Thymus (tissue), 11 donors: ENCODE measurements around the gene RBBP6. TPM values are rescaled to one million over a fixed set of nuclear protein-coding genes. Genes with fewer than 3 reads are reported as not detected.
"Not testable (repeated sequence)": the region's sequence is repeated elsewhere in the genome, so short reads cannot be mapped to it uniquely, and the experiment has no call there.

Experiments
- DNase-seq, 9 donors: peaks; one replicate each; pipeline ENCODE4 v3.0.0-alpha.2; 2013; ENCODE audit warnings: low spot score in 9 of 9, low read depth in 6 of 9, missing footprints in 1 of 9
- H3K27ac ChIP-seq, 2 donors: one replicate each; pipeline ENCODE4 v1.5.1; 2013; ENCODE audit warnings: control low read depth in 1 of 2, low read depth in 1 of 2, low read length in 1 of 2, mild to moderate bottlenecking in 1 of 2, moderate library complexity in 1 of 2
- H3K27me3 ChIP-seq, 2 donors: one replicate each; pipeline ENCODE4 v1.5.1; 2013; ENCODE audit warnings: low read length in 1 of 2; ENCODE audit not compliant: control insufficient read depth in 2 of 2, insufficient read depth in 1 of 2
- H3K36me3 ChIP-seq, 2 donors: one replicate each; pipeline ENCODE4 v1.5.1; 2013; ENCODE audit warnings: low read length in 1 of 2, mild to moderate bottlenecking in 1 of 2, moderate library complexity in 1 of 2; ENCODE audit not compliant: control insufficient read depth in 2 of 2, insufficient read depth in 2 of 2
- H3K4me1 ChIP-seq, 2 donors: one replicate each; pipeline ENCODE4 v1.5.1; 2013; ENCODE audit warnings: low read length in 2 of 2; ENCODE audit not compliant: control insufficient read depth in 2 of 2, insufficient read depth in 2 of 2
- H3K4me3 ChIP-seq, 2 donors: one replicate each; pipeline ENCODE4 v1.5.1; 2013; ENCODE audit warnings: low read length in 2 of 2, control low read depth in 1 of 2, mild to moderate bottlenecking in 1 of 2
- H3K9me3 ChIP-seq, 2 donors: one replicate each; pipeline ENCODE4 v1.5.1; 2013; ENCODE audit warnings: low read length in 1 of 2, mild to moderate bottlenecking in 1 of 2; ENCODE audit not compliant: control insufficient read depth in 2 of 2, insufficient read depth in 1 of 2
- WGBS: extraction: QIAGEN DNeasy Blood & Tissue Kit; methylation state at CpG from one replicate; pipeline ENCODE4 v1.1.7; 2013; 5-methylcytosine and 5-hydroxymethylcytosine counted together
- polyA plus RNA-seq: library from polyadenylated mRNA; stranded (reverse); fragments of 200-250 nt; gene quantifications from one replicate; pipeline ENCODE4 v1.2.3, GENCODE V29; 2013
- total RNA-seq: library from RNA; stranded (reverse); fragments of 120-200 nt; gene quantifications from one replicate; pipeline ENCODE4 v1.2.4, GENCODE V29; 2013
- donor health status: healthy.

Gene RBBP6
- total and polyA plus RNA-seq, 2 donors: 20.8 to 72.8 TPM

- Histone ChIP-seq H3K4me1 (no peaks in the 10 kb centered on the region), H3K27ac (no peak overlapping the region), H3K9me3 (no peaks in the 10 kb centered on the region), H3K27me3 (no peaks in the 10 kb centered on the region), H3K4me3 (no peak overlapping the region), H3K36me3 (no peaks in the 10 kb centered on the region)
- 95% methylated on average over 8 of the region's 8 CpGs for WGBS
- DNase-seq: no peak
Observed at GRCh38 chr16:24598777-24599437, 59.5 kb downstream of the RBBP6 start.

- 46% methylated on average over 4 of the region's 4 CpGs for WGBS
- H3K27ac ChIP-seq: no peak overlapping the region
- H3K9me3 ChIP-seq: no peaks in the 10 kb centered on the region
- no peaks in the 10 kb centered on the region for H3K4me1 ChIP-seq
- H3K36me3 ChIP-seq: no peaks in the 10 kb centered on the region
- no peak for DNase-seq
- no peak overlapping the region for H3K4me3 ChIP-seq
- peaks cover 0 to 31% of the 10 kb centered on the region in 2 donors for H3K27me3 ChIP-seq
Observed at GRCh38 chr16:24609417-24609739, 70.0 kb downstream of the RBBP6 start.

GRCh38 chr16:24609740-24610415 is 70.5 kb downstream of the RBBP6 start:
- H3K4me1 ChIP-seq: no peaks in the 10 kb centered on the region
- no peaks in the 10 kb centered on the region for H3K9me3 ChIP-seq
- no peak overlapping the region for H3K27ac ChIP-seq
- peak in 1 of 9 donors; percentile 4 for DNase-seq
- no peak overlapping the region for H3K4me3 ChIP-seq
- H3K27me3 ChIP-seq: peaks cover 0 to 31% of the 10 kb centered on the region in 2 donors
- H3K36me3 ChIP-seq: no peaks in the 10 kb centered on the region
- WGBS: 6% methylated on average over 22 of the region's 22 CpGs

GRCh38 chr16:24610416-24610755 is 71.0 kb downstream of the RBBP6 start:
- Histone ChIP-seq H3K36me3 (no peaks in the 10 kb centered on the region), H3K4me1 (no peaks in the 10 kb centered on the region), H3K27me3 (peaks cover 0 to 31% of the 10 kb centered on the region in 2 donors), H3K27ac (no peak overlapping the region), H3K4me3 (no peak overlapping the region), H3K9me3 (no peaks in the 10 kb centered on the region)
- DNase-seq: no peak
- 4% methylated on average over 13 of the region's 13 CpGs for WGBS

GRCh38 chr16:24611310-24611709 is 71.9 kb downstream of the RBBP6 start:
- no peak overlapping the region for H3K27ac ChIP-seq
- no peaks in the 10 kb centered on the region for H3K9me3 ChIP-seq
- no peaks in the 10 kb centered on the region for H3K4me1 ChIP-seq
- H3K4me3 ChIP-seq: no peak overlapping the region
- H3K27me3 ChIP-seq: peaks cover 0 to 31% of the 10 kb centered on the region in 2 donors
- H3K36me3 ChIP-seq: no peaks in the 10 kb centered on the region
- DNase-seq: no peak
- 87% methylated on average over 11 of the region's 11 CpGs for WGBS

- no peak overlapping the region for H3K4me3 ChIP-seq
- no peaks in the 10 kb centered on the region for H3K36me3 ChIP-seq
- no peak for DNase-seq
- H3K27ac ChIP-seq: no peak overlapping the region
- H3K9me3 ChIP-seq: no peaks in the 10 kb centered on the region
- 90% methylated on average over 4 of the region's 4 CpGs for WGBS
- no peaks in the 10 kb centered on the region for H3K4me1 ChIP-seq
- peaks cover 0 to 31% of the 10 kb centered on the region in 2 donors for H3K27me3 ChIP-seq
Observed at GRCh38 chr16:24612656-24613055, 73.3 kb downstream of the RBBP6 start.

GRCh38 chr16:24613267-24613666 is 73.9 kb downstream of the RBBP6 start:
- 97% methylated on average over 5 of the region's 5 CpGs for WGBS
- H3K4me1 ChIP-seq, H3K9me3 ChIP-seq, H3K36me3 ChIP-seq, H3K27ac ChIP-seq, DNase-seq, H3K4me3 ChIP-seq: not testable (repeated sequence)
- peaks cover 0 to 30% of the 10 kb centered on the region in 2 donors for H3K27me3 ChIP-seq

- Histone ChIP-seq H3K36me3 (no peaks in the 10 kb centered on the region), H3K27ac (no peak overlapping the region), H3K4me3 (no peak overlapping the region), H3K4me1 (no peaks in the 10 kb centered on the region), H3K9me3 (no peaks in the 10 kb centered on the region), H3K27me3 (no peaks in the 10 kb centered on the region)
- 96% methylated on average over 2 of the region's 2 CpGs for WGBS
- DNase-seq: no peak
Observed at GRCh38 chr16:24617502-24617901, 78.1 kb downstream of the RBBP6 start.
